GM18873 (cell line): Measurements from ENCODE around the gene SREBF2.

ENCODE experiments used
- ATAC-seq: cut with Tn5 transposase; IDR thresholded peaks from one replicate; pipeline ENCODE4 v1.9.1; 2021; ENCODE audit warnings: mild to moderate bottlenecking, moderate library complexity, moderate number of reproducible peaks; ENCODE audit not compliant: unreplicated experiment, low FRiP score

SREBF2 gene

DNA sequence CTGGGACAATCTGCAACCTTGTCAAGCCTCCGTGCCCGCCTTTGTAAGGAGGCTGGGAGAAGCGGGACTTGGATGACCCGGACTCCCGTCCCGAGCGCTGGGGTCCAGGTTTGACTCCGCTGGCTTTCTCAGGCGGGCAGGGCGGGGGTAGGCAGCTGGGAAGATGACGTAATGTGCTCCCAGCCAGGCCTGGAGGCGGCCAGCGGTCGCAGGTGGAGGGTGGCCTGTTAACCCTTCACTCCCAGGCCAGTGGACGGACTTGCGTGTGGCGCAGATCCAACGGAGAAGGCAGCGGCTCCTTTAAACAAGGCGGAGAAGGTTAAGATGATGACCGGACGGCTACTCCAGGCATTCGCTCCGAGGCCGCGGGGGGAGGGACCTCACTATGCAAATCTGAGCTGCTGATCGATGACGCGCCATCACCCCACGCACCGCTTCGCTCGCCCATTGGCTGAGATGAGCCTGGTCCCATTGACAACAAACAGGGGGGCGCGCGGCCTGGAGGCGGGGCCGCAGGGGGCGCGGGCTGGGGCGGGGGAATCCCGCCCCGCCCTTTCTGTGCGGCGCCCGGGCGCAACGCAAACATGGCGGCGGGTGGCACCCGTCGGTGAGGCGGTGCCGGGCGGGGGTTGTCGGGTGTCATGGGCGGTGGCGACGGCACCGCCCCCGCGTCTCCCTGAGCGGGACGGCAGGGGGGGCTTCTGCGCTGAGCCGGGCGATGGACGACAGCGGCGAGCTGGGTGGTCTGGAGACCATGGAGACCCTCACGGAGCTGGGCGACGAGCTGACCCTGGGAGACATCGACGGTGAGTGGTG lies at the start of gene SREBF2:
Gene SREBF2, plus strand, starts transcription at position 553 of the 816 bp plus-strand sequence. Its CDS starts 166 bp downstream, at position 719.
- peak; percentile 84 for ATAC-seq

DNA sequence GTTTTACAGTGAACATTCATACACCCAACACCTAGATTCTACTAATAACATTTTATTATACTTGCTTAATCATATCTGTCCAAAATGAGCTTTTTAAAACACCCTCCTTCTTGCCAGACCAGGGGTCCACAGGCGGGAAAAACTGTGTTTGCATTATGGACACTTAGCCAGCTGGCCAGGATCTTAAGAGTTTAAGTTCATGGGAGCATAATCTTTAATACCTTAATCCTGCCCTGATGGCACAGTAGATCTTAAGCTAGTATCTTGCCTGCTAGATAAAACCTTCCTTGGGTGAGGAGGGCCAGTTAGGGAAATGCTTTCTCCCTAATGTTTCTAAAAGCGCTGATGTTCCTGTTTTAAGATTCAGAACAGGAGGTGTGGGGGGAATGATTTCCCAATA lies 45.6 kb upstream of the SREBF2 start:
- no peak for ATAC-seq

DNA sequence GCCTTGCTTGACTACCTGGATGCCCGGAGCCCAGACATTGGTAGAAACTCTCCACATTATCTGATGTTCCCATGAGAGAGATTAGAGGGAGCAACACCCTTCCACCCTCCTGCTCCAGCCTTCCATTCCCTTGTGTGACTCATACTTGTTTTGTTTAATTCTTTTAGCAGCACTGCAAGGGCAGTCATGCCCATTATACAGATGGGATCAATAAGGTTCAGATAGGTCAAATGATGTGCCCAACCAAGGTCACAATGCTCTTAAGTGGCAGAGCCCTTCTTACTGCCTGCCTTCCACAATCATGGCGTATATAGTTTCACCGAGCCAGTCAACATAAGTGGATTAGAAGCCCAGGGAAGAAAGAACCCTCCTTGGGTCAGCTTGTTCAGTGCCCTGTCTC lies 39.0 kb upstream of the SREBF2 start:
- ATAC-seq: no peak

DNA sequence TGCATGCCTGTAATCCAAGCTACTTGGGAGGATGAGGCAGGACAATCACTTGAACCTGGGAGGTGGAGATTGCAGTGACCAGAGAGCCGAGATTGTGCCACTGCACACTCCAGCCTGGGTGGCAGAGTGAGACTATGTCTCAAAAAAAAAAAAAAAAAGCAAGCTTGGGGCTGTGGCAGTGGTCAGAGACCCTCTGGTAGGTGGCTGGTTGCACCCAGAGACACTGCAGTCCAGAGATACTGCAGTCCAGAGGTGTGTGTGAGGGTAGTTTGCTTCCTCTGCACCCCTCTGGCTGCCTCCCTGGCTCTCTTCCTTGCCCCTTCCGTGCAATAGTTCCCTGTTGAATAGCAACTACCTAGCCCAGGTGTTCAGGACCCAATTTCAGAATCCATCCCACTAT lies 34.2 kb upstream of the SREBF2 start:
- no peak for ATAC-seq

DNA sequence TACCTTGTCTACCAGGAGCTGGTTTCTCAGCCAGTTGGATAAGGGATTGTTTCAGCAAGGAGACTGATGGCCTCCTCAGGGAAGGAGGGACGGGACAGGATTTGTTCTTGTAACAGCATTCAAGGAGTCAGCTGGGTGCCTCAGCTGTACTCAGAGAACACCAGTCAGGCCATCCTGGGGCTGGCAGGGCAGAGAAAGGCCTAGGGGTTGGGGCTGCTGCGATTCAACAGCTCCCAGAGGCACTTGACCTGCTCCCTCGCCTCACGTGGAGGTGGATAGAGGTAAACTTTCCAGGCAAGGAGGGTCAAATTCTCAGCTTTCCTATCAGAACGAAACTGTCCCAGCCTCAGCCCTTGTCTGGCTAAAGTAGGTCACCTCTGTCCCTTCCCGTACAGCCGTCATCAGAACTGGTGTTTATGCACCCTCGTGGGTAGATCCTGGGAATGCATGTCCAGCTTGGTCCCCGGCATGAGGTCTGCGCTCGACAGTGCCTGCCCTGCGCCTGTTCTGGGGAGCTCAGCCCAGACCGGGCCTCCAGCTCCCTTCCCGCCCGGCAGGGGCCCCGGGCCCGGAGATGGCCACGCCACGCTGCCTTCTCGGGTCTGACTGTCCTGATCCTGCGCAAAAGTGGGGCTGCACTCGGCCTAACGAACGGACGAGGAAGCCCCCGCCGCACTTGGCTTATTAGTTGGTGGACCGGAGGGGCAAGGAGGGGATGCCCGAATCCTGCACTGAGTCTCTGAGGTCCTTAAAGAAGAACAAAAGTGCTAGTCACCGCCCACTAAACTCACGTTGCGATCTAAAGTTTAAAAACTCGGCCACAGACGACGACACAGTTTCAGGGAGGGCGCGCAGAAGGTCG lies 33.2 kb upstream of the SREBF2 start:
- ATAC-seq: no peak

DNA sequence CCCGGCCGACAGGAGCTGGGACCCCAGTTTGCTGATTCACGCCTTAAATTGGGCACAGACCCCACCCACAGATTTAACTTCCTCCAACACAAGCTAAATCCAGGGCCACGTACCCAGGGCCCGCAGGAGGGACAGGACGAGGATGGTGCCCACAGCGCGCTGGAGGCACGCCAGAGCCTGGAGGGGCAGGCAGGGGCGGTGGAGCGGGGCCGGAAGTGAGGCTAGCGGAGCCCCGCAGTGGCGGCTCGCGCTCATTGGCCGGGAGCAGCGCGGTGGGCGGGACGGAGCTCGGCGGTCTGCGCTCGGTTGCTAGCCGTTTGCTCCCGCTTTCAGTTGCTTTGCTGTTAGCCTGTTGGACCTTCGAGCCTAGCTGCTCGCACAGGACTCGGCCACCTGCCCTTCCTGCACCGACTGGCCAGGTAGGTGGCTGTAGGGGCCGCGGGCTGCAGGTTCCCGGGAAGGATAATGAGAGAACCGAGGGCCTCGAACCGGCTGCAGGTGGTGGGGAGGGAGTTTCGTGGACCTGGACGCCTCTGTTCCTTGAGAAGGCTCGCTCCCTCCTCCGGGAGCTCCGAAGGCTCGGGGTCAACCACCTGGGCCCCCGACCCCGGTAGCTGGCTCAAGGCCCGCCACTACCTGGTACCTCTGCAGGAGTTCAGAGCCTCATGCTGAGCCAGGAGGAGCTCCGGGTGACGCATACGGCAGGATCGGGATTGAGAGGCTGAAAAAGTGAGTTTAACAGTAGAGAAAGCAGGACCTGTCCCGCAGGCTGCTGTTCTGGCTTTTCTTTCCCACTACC lies 32.4 kb upstream of the SREBF2 start, which contains the start of gene CCDC134:
Gene CCDC134, plus strand, starts transcription at position 332 of the 799 bp plus-strand sequence. CDS start 8,212 bp downstream, outside the sequence.
- peak; percentile 71 for ATAC-seq

DNA sequence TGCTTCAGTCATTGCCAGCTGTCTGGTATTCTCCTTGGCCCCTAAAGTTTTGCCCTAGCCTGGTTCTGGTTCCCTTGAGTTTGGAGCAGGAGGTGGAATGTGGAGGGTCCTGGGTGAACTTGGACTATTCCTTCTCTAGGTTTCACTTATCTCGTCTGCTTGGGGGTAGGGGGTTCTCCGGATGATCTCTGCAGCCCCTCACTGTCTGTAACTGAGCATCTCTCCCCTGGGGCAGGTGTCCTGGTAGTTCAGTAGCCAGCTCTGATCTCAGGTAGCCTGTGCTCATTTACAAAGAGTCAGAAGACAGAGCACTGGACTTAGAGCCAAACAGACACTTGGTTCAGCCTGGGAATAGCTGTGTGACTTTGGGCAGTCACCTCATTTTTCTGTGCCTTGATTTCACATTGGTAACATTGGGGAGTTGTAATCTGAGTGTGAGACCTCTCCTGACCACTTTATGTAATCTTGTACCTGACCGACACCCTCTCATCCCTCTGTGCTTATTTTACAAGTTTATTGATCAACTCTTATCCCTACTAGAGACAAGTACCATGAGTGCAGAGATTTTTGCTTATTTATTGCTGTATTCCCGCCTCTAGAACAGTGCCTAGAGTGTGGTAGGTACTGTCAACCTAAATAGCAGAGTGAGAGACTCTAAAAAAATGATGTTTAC lies 31.6 kb upstream of the SREBF2 start:
- no peak for ATAC-seq

DNA sequence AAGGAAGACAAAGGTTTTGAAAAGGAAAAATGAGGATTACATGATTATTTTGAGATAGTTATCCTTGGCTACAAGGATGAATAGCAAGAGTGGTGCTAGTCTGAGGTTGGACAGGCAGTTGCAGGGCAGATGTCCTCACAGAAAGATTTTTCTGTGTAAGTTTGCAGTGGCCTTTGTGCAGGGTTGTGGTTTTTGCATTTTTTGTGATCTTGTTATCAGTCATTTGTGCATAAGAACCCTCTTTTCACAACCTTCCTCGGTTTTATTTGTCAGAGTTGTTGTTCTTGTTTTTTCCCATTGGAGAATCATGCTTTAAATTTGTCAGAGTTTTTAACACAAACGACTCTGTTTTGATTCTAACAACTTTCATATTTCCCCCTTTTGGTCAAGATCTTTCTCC lies 31.0 kb upstream of the SREBF2 start:
- ATAC-seq: no peak

DNA sequence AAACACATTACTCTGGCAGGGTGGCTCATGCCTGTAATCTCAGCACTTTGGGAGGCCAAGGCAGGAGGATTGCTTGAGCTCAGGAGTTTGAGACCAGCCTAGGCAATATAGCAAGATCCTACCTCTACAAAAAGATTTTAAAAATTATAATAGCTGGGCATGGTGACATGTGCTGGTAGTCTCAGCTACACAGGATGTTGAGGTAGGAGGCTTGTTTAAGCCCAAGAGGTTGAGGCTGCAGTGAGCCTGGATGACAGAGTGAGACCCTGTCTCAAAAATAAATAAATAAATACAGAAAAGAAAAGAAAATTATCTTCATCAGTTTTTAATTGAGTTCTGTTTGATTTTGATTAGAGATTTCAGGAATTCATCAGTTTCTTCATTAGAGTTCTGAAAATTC lies 27.3 kb upstream of the SREBF2 start:
- no peak for ATAC-seq

DNA sequence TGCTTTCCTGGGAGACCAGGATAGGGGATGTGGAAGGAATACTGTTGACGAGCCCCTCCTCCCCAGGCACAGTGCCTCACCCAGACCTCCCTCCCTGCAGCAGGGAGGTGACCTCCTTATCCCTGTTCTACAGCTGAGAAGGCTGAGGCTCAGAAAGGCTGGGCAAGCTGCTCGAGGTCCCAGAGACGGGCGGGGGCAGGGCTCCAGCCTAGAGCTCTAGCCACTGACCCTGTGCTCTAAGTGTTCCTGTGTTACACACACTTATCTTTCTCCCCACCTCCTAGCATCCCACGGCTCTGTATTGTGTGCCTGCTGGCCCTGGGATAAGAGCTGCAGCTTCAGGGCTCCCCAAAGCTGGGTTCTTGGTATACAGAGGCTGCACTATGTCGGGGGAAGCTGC lies 24.5 kb upstream of the SREBF2 start:
- ATAC-seq: no peak

DNA sequence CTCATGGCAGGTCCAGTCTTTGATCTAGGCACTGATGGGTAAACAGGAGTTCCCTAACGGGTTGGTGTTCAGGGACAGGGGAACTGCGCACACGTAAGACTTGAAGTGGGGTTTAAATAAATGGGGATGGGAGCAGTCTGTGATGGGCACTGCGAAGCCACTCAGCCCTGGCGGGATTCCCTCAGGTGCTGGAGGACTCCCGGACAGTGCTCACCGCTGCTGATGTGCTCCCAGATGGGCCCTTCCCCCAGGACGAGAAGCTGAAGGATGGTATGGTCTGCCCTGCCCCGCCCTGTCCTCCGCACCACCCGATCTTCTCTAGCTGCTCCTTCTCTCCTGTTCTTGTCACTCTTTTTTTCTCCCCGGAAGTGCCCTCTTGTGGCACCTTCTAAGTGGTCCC lies 22.9 kb upstream of the SREBF2 start:
- ATAC-seq: no peak

DNA sequence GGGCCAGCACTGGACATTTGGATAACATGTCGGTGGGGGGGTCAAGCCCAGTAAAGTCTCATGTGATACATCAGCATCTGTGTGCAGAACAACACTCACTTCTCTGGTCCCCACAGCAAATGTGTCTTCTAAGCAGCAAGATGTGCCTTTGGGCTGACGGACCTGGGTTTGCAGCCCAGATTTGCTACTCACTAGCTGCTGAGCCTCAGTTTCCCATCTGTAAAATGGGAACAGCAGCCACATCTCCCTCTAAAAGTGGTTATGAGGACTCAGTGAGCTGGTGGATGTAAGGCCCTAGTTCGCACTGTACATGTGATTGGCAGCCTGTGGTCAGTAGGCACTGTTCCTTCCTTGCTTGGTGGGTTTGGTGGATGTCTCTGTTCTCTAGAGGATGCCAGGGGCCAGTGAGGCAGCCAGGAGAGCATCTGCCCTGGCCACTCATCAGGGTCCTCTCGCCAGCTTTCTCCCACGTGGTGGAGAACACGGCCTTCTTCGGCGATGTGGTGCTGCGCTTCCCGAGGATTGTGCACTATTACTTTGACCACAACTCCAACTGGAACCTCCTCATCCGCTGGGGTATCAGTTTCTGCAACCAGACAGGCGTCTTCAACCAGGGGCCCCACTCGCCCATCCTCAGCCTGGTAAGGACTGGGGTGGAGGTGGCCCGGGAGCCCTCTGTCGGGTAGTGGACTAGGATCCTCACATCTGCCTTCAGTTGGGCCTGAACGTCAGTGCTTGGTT lies 19.9 kb upstream of the SREBF2 start:
- ATAC-seq: no peak

DNA sequence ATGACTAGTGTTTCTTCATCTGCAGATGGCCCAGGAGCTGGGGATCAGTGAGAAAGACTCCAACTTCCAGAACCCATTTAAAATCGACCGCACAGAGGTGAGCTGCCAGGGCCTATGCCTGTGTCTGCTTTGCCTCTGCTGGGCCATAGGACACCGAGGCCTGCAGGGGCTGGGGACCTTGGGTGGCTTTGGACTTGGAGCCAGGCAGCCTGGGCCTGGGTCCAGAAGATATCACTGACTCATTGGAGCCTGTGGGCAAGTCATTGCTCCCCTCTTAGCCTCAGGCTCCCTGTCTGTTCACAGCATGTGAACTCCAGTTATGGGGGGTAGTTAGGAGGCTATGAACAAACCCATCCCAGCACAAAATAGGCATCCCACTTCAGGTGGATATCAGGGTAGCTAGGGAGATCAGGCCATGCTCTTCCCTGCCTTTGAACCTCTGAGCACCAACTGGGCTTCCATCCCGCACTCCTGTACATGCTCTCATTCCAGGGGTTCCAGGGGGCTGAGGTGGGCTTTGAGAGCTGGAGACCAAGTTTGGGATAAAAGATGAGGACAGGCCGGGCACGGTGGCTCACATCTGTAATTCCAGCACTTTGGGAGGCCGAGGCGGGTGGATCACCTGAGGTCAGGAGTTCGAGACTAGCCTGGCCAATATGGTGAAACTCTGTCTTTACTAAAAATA lies 19.0 kb upstream of the SREBF2 start:
- ATAC-seq: no peak

DNA sequence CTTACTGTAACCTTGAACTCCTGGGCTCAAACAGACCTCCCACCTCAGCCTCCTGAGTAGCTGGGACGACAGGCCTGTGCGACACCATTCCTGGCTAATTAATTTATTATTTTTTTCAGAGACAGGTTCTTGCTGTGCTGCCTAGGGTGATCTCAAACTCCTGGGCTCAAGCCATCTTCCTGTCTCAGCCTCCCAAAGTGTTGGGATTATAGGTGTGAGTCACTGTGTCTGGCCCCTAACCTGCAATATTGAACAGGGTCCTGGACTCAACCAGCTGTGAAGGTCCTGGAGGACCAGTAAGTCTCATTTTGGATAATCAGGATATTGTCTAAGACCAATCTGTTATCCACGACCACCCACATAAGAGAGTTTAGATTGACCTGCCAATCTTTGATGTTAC lies 17.2 kb upstream of the SREBF2 start:
- ATAC-seq: no peak

DNA sequence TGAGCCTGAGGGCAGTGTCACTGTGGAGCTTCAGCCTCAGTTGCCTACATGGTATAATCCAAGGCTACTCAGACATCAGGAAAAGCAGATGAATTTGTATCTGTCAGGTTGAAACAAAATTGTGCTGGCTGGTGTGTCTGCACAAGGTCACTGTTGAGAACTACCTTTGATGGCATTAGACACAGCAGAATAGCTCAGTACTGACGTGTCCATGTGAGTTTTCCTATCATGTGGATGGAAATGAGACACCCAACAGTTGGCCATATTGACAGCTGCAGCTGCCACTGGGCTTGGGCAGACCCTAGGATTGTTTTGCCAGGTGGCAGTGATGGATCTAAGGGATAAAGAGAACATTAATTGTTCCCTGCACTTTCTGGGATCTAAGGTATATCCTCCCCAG lies 16.7 kb upstream of the SREBF2 start:
- no peak for ATAC-seq

DNA sequence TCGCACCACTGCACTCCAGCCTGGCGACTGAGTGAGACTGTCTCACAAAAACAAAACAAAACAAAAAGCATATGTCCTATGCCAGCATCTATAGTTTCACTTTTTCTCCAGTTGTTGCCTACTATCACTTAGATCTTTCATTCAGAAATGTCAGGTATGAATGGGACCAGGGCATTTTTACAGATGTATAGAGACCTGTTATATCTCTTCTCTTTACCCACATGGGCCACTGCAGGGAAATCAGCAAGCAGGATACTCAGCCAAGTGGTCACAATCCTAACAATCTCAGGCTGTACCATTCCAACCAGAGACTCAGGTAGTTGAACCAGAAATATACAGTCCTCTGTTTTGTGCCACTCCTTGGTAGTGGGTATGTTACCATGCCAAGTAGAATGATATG lies 16.0 kb upstream of the SREBF2 start:
- no peak for ATAC-seq

DNA sequence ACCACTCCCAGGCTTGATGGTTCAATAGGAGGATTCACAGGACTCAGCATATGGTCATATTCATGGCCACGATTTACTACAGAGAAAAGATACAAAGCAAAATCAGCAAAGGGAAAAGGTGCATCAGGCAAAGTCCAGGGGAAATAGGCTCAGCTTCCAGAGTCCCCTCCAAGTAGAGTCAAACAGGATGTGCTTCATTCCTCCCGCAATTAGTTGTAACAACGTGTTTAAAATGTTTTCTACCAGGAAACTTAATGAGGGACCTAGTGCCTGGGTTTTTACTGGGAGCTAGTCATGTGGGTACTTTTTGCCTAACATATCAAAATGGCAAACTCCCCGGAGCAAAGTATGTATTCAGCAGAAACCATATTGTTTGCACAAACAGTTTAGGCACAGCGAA lies 14.9 kb upstream of the SREBF2 start:
- no peak for ATAC-seq

DNA sequence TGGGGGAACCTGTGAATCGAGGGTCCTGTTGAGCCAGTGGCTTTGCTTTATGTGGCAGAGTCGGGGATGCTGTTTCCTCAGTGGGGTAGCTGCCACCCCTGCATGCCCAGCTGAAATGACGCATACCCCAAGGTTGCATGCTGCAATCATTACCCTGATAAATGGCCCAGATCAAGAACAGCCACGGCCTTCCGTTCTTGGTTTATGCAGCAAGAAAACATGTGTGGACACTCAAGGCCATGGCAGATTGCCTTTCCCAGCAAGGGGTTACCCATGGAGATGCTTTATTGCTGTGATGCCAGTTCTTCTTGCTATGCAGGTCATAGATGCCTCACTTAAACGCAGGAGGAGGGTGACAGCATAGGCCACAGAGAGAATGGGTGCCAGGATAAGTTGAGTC lies 14.3 kb upstream of the SREBF2 start:
- ATAC-seq: no peak

DNA sequence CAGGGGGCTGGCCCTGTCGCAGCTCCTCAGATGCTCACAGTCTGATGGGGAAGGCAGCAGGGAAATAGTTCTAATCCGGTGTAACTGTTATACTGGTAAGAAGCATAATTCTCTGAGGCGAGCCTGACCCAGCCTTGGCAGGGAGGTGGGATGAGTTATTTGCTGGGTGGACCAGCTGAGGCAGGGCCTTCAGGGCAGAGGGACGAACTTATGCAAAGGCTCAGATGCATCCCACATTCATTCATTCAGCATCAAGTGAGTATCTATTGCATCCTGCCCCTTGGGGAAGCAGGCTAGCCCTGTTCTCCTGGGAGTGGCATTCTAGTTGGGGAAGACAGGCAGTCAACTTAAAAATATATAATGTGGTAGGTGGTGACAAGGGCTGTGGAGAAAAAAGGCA lies 13.6 kb upstream of the SREBF2 start:
- no peak for ATAC-seq
